NCI-H2029 treated with DMSO at 0.1 percent for 48 hours (cell line): ENCODE data around the gene IVD.

Source experiments
- DNase-seq: peaks from one replicate; lab custom pipeline; 2025; lab: John Stamatoyannopoulos, UW

The IVD gene

DNA sequence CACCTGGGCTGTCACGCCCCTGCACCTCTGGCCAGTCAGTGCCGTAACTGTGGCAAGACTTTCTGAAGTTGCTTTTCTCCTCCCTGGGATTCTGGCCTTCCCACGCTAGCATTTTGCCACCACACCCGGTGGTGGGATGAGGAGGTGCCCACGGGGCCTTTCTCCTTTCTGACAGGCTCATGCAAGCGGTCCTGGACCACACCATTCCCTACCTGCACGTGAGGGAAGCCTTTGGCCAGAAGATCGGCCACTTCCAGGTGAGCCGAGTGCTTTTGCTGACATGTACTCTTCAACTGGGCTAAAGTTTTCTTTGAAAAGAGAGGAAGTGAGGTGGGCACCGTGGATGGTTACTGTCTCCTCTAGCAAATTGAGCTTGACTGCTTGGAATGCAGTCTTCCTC lies 9.6 kb downstream of the IVD start:
- no peak for DNase-seq

DNA sequence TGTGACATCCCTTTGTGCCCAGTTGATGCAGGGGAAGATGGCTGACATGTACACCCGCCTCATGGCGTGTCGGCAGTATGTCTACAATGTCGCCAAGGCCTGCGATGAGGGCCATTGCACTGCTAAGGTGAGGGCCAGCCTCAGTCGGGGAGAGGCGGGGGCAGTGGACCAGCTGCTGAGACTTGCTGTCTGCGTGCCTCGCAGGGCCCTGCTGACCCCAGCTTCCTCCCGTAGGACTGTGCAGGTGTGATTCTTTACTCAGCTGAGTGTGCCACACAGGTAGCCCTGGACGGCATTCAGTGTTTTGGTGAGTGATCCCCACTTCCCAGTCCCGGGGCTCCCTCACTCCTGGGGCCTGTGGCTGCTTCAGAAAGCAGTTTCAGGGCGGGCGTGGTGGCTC lies 10.5 kb downstream of the IVD start:
- no peak for DNase-seq

DNA sequence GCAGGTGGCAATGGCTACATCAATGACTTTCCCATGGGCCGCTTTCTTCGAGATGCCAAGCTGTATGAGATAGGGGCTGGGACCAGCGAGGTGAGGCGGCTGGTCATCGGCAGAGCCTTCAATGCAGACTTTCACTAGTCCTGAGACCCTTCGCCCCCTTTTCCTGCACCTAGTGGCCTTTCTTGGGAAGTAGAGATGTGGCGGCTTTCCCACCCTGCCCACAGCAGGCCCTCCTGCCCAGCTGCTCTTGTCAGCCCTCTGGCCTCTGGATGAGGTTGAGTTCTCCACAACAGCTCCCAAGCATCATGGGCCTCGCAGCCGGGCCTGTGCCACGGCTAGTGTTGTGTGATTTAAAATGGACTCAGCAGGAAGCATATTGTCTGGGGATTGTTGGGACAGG lies 12.5 kb downstream of the IVD start:
- DNase-seq: no peak

DNA sequence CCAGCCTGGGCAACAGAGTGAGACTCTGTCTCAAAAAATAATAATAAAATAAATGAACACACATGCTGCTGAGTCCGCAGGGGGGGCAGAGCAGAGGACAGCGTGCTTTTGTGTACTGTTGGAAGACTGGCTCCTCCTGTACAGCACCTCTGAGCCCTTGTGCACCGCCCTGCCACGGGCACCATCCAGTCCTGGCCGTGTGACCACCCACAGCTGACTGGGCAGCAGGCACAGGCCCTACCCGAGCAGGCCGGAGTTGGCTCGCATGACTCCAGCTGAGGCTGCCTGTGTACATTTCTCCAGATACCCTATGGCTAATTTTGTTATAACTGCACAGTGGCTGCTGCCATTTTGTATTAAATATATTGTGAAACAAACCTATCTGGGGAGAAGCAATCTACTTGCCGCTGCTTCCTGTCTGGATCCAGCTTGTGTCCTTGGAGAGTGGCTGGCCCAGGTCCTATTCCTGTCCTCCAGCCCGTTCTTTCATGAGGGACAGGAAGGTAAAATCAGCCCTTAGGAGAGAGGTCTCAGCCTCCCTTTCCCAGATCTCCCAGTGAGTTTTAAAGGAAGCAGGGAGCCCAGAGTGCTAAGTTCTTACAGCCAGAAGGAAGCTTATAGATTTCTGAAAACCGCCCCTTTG lies 14.6 kb downstream of the IVD start:
- DNase-seq: peak; percentile 22

GRCh38 chr15:40420793-40421192 lies 15.2 kb downstream of the IVD start:
- peak; percentile 48 for DNase-seq

DNA sequence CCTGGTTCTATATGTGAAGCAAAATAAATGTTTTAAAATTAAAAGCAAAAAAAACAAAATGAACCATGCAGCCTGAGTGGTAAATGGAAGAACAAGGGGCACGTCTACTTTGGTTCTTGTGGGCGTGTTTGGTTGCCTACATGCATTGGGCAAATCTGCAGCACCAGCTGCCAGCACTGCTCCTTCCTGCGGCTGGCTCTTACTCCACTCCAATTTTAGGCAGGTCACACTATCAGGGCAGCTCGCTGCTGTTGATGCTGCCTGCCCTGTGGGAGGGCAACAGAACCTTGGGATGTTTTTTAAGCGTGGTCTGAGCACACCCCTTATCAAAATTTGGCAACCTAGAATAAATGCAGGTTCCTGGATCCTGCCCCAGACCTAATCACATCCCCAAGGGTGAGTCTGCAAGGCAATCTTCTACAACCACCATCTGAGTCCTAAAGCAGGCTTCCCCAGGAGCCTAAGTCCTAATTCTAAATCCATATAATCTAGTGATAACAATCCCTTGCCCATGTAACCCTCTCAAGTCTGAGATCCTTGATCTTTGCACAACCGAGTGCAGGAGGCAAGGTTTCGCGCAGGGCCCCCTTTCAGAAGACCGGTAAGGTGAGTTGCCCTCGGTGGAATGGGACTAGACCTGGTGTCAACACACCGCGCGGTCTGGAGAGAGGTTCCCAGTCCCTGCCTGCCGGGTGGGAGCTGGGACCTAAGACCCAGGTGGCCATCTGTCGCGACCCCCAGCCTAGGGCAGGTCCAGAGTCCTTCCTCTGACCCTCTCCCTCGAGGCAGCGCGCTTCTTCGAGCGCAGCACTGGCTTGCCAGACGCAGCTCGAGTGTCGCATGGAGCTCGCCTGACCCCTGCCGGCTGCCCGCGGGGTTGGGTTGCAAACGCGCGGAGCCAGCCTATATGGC lies 15.9 kb downstream of the IVD start:
- DNase-seq: no peak

- DNase-seq: no peak
Observed at GRCh38 chr15:40424483-40425115, 19.0 kb downstream of the IVD start.

GRCh38 chr15:40425681-40426080 lies 20.1 kb downstream of the IVD start:
- DNase-seq: no peak

GRCh38 chr15:40427188-40427587 lies 21.6 kb downstream of the IVD start:
- no peak for DNase-seq

DNA sequence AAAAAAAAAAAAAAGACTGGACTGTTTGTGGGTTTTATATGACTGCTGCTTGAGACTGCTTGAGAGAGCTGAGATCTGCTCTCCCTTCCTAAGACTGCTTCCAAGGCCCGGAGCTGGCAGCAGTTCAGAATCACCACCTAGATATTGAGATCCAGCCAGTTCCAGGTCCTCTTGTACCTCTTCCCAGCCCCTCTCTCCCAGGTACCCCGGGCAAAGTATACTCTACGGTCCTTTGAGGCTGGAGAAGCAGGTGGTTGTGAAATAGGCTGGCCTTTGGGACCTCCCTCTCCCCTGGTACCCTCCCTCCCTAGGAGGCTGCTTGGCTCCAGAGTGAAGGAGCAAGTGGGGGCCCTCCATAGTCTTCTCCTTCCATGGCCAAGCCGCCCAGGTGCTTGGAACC lies 22.6 kb downstream of the IVD start:
- DNase-seq: no peak

GRCh38 chr15:40429068-40429710 lies 23.6 kb downstream of the IVD start:
- DNase-seq: no peak

DNA sequence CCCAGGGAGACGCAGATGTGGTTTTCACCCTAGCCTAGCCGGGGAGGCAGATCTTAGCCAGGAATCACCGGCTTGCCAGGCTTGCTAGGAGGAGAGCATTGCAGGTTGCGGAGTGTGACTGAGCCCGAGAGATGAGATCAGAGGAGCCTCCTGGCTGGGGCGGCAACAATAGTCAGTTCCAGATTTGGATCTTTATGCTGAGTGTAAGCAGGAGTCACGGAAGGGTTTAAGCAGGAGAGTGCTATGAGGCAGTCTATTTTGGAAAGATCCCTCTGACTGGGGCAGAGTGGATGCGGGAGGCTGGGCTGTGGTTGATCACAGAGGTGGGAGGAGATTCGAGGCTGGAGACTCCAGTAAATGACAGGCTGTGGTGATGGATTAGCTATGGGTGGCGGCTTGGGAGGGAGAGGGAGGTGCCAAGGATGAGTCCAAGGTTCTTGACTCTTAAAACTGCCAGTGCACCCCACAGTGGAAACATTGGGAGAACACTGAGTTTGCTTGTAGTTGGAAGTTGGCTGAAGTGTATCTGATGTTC lies 24.7 kb downstream of the IVD start:
- no peak for DNase-seq

DNA sequence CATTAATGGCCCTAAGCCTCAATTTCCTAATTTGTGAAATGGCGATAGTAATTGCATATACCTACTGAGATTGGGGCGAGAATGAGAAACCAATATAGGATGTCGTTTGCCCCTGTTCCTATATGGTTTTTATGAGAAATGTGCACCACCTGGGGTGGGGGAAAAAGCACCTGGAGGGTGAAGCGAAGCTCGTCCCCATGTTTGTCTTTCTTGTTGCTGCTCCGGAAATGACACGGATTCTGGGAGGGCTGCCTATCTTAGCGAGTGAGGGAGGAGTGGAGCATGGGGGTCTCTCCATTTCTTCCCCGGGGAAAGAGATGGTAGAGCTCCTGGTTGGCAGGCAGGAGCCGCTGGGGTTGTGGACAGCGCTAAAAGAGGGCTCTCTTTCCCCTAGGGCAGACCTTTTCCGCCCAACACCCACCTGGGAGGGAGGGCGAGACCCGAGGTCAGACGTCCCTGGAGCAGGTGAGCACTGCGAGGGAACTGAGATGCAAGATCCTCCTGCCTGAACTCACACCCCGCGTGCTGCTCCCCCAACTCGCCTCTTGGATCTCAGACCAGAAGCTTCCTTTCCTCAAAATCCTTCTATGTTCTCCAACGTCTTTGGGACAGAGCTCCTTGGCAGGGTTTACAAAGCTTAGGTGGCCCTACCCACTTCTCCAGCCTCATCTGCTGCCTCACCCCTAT lies 29.6 kb downstream of the IVD start:
- no peak for DNase-seq

DNA sequence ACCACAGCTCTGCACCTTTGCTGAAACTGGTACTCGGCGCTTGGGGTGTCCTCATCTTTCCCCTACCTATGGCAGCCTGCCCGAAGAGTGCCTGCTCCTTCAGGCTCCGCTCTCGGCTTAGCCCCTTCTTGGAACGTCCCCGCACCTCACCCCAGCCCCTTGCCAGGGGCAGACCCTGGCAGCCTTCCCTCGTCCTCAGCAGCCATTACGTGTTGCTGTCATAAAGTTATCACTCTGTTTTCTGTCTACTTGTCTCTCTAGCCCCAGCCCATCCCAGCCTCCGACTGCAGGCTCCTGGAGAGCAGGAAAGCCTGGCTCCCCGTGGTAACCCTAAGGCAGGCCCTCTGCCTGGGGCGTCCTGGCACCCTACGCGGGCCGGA lies 30.1 kb downstream of the IVD start:
- no peak for DNase-seq

DNA sequence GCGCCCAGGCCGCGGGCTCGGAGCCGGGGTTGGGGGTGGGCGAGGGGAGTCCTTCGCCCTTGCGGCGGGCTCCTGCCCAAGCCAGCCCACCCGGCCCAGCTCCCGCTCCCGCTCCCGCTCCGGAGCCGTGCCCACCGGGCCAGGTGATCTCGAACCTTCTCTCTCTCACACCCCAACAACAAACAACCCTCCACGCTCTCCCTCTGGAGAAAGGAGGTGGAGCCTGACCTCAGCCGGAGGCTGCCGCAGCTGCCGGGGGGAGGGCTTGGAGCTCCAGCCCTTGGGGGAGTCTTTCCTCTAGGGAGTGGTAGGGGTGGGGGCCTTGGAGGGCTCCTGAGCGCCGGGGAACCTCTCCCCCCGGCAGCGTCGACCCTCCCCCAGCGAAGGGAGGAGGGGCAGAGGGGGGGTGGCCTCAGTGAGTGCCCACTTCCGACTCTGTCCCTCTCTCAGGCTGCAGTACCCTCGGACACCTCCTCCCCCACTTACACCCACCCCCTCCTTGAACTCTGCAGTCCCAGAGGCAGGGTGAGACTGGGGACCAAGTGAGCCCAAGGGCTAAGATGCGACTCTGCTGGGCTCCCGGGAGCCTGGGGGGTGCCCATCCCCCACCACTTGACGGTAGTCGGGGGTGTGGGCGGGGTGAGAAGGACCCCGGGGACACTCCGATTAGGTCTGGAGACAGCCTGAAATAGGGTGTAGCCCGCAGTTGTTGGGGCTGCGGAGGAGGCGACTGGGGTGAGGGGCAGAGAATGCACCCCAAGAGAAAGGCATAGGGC lies 30.7 kb downstream of the IVD start:
- no peak for DNase-seq

DNA sequence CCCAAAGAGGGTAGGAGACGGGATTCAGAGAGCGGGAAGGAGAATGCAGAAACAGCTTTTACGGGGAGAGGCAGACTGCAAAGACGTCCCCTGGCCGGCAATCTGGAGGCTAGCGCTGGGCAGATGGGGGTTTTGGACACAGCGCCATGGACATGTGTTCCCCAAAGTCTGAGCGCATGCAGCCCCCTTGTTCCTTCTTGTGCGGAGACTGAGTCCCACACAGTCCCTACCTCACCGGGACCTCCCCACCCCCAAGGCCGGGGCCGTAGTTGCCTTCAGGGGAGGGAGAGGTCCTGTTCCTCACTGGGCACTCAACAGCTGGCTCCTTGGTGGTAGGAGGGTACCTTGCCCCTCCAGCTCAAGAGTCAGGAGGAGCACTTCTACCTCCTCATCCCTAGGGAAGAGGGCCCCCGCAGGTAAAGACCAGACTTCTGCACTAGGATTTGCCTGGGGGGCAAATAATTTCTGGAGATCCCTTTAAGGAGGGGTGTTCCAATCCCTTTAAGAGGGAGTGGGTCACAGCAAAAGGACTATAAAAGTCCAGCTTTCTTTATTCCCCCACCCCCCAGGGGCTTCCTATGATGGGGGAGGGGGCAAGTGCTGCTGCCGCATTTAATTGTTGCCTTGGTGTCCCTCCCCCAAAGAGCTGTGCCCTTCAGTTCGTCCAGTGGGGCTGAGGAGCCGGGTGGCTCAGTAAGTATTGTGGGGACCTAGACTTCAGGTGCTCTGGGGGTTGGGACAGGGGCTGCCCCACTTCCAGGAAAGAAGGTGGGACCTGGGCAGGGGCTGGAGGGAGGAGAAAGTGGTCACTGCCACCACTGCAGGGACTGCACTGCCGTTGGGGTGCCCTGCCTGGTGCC lies 31.5 kb downstream of the IVD start:
- no peak for DNase-seq

GRCh38 chr15:40437752-40438687 lies 32.4 kb downstream of the IVD start:
- no peak for DNase-seq

- DNase-seq: no peak
Observed at GRCh38 chr15:40438712-40439111, 33.1 kb downstream of the IVD start.

DNA sequence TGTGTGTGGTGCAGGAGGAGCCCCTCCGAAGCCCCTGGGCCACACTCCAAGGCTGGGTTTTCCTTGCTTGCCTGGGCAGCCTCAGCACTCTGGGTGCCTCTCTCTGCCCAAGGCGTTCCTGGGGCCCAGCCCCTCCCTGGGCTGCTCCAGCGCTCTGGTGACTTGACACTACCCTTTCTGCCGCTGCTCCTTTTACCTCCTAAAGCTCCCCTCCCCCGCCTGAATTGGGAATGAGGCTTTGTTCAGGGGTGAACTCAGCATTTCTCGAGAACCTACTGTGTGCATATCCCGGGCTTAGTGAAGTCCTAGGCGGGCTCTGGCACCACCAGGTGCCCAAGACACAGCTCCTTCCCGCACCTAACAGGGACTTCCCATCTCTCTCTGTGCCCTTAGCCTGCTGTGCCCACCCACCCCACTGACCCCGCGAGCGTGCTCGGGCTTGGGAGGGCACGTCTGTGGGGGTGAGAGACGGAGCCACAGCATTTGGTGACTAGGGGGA lies 33.9 kb downstream of the IVD start:
- DNase-seq: no peak
